Spleen (tissue), 7 donors: ENCODE results near the gene GBP7.

Source experiments
- CTCF ChIP-seq, 11 experiments: fragments of 200-600 bp in 7 of 11; fragments of 450-650 bp in 4 of 11; sonication (generic) in 4 of 11; IDR thresholded peaks in 8 of 11; conservative IDR thresholded peaks in 3 of 11; 1 replicate in 7 of 11; 2 replicates in 4 of 11; pipeline versions ENCODE4 v1.4.0 to v1.8.0; 2016 to 2021; ENCODE audit warnings: antibody characterized with exemption in 11 of 11, inconsistent platforms in 4 of 11, mild to moderate bottlenecking in 1 of 11
- POLR2A ChIP-seq, 3 donors: fragments of 450-650 bp; IDR thresholded peaks; one replicate each; pipeline ENCODE4 v1.5.1; 2017; ENCODE audit warnings: antibody characterized with exemption in 3 of 3, mild to moderate bottlenecking in 1 of 3
- POLR2AphosphoS5 ChIP-seq, 3 donors: sonication (generic); formaldehyde crosslinking; IDR thresholded peaks; one replicate each; pipeline ENCODE4 v1.5.1; 2017; ENCODE audit warnings: antibody characterized with exemption in 3 of 3
- donor health status: DM: no; HTN: no; CAD: no; lungs with moderate emphysema.
- donor health status: DM: no; HTN: no; CAD: no.
- donor health status: DM: no; HTN: no; CAD: no.

- TF ChIP-seq CTCF (IDR thresholded peaks at IDR 0.05 in 8 of 11, conservative IDR thresholded peaks at IDR 0.05 in 3 of 11) (no peak), POLR2A (IDR thresholded peaks at IDR 0.05) (no peak), POLR2AphosphoS5 (IDR thresholded peaks at IDR 0.05) (no peak)
These were observed 1.2 kb upstream of the GBP7 start for GRCh38 chr1:89176971-89177370.
